ENCODE results near the gene AK9.
"Not testable (repeated sequence)": the region's sequence is repeated elsewhere in the genome, so short reads cannot be mapped to it uniquely, and the experiment has no call there.

The AK9 gene

GRCh38 chr6:109714166-109714565 is 23.2 kb upstream of the AK9 start:
- DNase-seq (ENCODE audit: extremely low read depth, low read depth), result no peak
- H3K4me3 ChIP-seq (replicated peaks; ENCODE audit: low read depth, low read length), result no peak overlapping the region
- no peak for TF ChIP-seq CTCF (IDR thresholded peaks at IDR 0.05; ENCODE audit: low read depth, low read length, missing control alignments)

GRCh38 chr6:109713097-109713496 is 22.1 kb upstream of the AK9 start:
- no peak for TF ChIP-seq CTCF (IDR thresholded peaks at IDR 0.05; ENCODE audit: low read depth, low read length, missing control alignments)
- no peak overlapping the region for H3K4me3 ChIP-seq (replicated peaks; ENCODE audit: low read depth, low read length)
- DNase-seq (ENCODE audit: extremely low read depth, low read depth), result no peak

GRCh38 chr6:109708099-109708498 is 17.1 kb upstream of the AK9 start:
- not testable (repeated sequence) for H3K4me3 ChIP-seq (replicated peaks; ENCODE audit: low read depth, low read length); DNase-seq (ENCODE audit: extremely low read depth, low read depth)

- no peak for DNase-seq (ENCODE audit: extremely low read depth, low read depth)
- TF ChIP-seq CTCF (IDR thresholded peaks at IDR 0.05; ENCODE audit: low read depth, low read length, missing control alignments), result no peak
- H3K4me3 ChIP-seq (replicated peaks; ENCODE audit: low read depth, low read length), result no peak overlapping the region
Measured at GRCh38 chr6:109706513-109706912, 15.5 kb upstream of the AK9 start.

GRCh38 chr6:109705258-109705657 is 14.3 kb upstream of the AK9 start:
- peak; percentile 80 for DNase-seq (ENCODE audit: extremely low read depth, low read depth)
- H3K4me3 ChIP-seq (replicated peaks; ENCODE audit: low read depth, low read length), result no peak overlapping the region
- TF ChIP-seq CTCF (IDR thresholded peaks at IDR 0.05; ENCODE audit: low read depth, low read length, missing control alignments), result peak; percentile 96

- TF ChIP-seq CTCF (IDR thresholded peaks at IDR 0.05; ENCODE audit: low read depth, low read length, missing control alignments), result no peak
- no peak overlapping the region for H3K4me3 ChIP-seq (replicated peaks; ENCODE audit: low read depth, low read length)
- DNase-seq (ENCODE audit: extremely low read depth, low read depth), result no peak
Measured at GRCh38 chr6:109702791-109703190, 11.8 kb upstream of the AK9 start.

- H3K4me3 ChIP-seq (replicated peaks; ENCODE audit: low read depth, low read length), result no peak overlapping the region
- no peak for DNase-seq (ENCODE audit: extremely low read depth, low read depth)
- no peak for TF ChIP-seq CTCF (IDR thresholded peaks at IDR 0.05; ENCODE audit: low read depth, low read length, missing control alignments)
Measured at GRCh38 chr6:109701774-109702173, 10.8 kb upstream of the AK9 start.
